Adrenal gland (tissue), 5 donors: ENCODE results near the gene S100A8.

ENCODE experiments used
- CTCF ChIP-seq, 6 experiments: fragments of 450-650 bp in 4 of 6; fragments of 200-600 bp in 2 of 6; sonication (generic) in 1 of 6; IDR thresholded peaks; 1 replicate in 5 of 6; 2 replicates in 1 of 6; pipeline versions ENCODE4 v1.5.1 to v1.8.0; 2016 to 2021; ENCODE audit warnings: antibody characterized with exemption in 6 of 6, mild to moderate bottlenecking in 2 of 6, moderate library complexity in 1 of 6
- POLR2A ChIP-seq, 2 donors: fragments of 450-650 bp; IDR thresholded peaks; one replicate each; pipeline ENCODE4 v1.6.1; 2017; ENCODE audit warnings: antibody characterized with exemption in 2 of 2, mild to moderate bottlenecking in 2 of 2, moderate library complexity in 1 of 2
- donor health status: DM: no; HTN: no; CAD: no.

- peak in 1 of 6 experiments; percentile 0 for TF ChIP-seq CTCF (IDR thresholded peaks at IDR 0.05)
- peak in 1 of 2 donors; percentile 27 for TF ChIP-seq POLR2A (IDR thresholded peaks at IDR 0.05)
Measured at GRCh38 chr1:153357853-153358690, 32.8 kb downstream of the S100A8 start, which contains the start of gene S100A9.
